GM06990 (cell line): Measurements from ENCODE around the gene HDAC11.

Source experiments
- DNase-seq: peaks from one replicate; pipeline ENCODE4 v3.0.0-alpha.2; 2011; ENCODE audit not compliant: insufficient read length; ENCODE audit errors: extremely low read depth
- H3K27me3 ChIP-seq: replicated peaks from 2 replicates; pipeline ENCODE4 v1.6.0; 2011; ENCODE audit warnings: low read length; ENCODE audit not compliant: control insufficient read depth, insufficient read depth
- H3K36me3 ChIP-seq: 2 replicates; pipeline ENCODE4 v1.5.1; 2011; ENCODE audit warnings: low read length; ENCODE audit not compliant: control insufficient read depth, insufficient read depth
- H3K4me3 ChIP-seq: replicated peaks from 2 replicates; pipeline ENCODE4 v1.5.1; 2011; ENCODE audit warnings: low read depth, mild to moderate bottlenecking, control low read depth, low read length
- TF ChIP-seq, protein P1 (sequence below): IDR thresholded peaks from 2 replicates; pipeline ENCODE4 v1.5.1; 2011; ENCODE audit warnings: low read length, control low read depth, mild to moderate bottlenecking, inconsistent platforms; ENCODE audit not compliant: insufficient read depth, poor library complexity, severe bottlenecking

HDAC11 gene

DNA sequence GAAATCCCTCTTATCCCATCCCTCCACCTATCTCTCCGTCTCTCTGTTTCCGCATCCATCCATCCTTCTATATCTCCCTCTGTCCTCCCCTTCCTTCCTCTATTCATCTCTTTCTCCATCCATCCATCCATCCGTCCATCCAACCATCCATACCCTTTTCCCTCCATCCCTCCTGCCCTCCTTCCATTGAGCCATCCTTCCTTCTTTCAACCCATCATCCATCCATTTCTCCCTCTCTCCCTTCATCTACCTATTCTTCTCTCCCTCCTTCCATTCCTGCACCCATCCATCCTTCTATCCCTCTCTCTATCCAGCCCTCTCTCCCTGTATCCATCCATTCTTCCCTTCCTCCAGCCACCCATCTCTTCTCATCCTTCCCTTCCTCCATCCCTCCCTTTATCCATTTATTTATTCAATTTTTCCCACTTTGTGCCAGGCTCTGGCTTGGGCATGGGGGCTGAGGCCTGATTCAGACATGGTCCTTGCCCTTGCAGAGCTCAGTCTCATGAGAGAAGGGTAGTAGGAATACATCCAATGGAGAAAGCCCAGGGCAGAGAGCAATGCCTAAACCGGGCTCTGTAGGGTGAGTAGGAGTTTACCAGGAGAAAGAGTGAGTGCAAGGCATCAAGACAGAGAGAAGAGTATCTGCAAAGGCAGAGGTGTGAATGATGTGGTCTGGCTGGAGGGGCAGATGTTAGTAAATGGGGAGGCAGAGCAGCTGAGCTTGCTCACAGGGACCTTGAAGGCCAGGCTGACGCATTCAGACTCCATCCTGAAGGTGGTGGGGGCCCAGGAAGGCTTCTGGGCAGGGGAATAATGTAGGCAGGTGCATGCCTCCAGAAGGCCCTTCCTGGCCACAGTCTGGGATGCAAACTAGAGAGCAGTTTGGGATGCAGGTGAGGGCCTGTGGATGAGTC lies 49.3 kb downstream of the HDAC11 start:
- no peak for DNase-seq
- TF ChIP-seq, protein P1, sequence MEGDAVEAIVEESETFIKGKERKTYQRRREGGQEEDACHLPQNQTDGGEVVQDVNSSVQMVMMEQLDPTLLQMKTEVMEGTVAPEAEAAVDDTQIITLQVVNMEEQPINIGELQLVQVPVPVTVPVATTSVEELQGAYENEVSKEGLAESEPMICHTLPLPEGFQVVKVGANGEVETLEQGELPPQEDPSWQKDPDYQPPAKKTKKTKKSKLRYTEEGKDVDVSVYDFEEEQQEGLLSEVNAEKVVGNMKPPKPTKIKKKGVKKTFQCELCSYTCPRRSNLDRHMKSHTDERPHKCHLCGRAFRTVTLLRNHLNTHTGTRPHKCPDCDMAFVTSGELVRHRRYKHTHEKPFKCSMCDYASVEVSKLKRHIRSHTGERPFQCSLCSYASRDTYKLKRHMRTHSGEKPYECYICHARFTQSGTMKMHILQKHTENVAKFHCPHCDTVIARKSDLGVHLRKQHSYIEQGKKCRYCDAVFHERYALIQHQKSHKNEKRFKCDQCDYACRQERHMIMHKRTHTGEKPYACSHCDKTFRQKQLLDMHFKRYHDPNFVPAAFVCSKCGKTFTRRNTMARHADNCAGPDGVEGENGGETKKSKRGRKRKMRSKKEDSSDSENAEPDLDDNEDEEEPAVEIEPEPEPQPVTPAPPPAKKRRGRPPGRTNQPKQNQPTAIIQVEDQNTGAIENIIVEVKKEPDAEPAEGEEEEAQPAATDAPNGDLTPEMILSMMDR = no peak
- no peaks in the 10 kb centered on the region; the same call in 1 of the 2 replicates for H3K27me3 ChIP-seq
- H3K4me3 ChIP-seq = no peak overlapping the region
- H3K36me3 ChIP-seq = no peaks in the 10 kb centered on the region

DNA sequence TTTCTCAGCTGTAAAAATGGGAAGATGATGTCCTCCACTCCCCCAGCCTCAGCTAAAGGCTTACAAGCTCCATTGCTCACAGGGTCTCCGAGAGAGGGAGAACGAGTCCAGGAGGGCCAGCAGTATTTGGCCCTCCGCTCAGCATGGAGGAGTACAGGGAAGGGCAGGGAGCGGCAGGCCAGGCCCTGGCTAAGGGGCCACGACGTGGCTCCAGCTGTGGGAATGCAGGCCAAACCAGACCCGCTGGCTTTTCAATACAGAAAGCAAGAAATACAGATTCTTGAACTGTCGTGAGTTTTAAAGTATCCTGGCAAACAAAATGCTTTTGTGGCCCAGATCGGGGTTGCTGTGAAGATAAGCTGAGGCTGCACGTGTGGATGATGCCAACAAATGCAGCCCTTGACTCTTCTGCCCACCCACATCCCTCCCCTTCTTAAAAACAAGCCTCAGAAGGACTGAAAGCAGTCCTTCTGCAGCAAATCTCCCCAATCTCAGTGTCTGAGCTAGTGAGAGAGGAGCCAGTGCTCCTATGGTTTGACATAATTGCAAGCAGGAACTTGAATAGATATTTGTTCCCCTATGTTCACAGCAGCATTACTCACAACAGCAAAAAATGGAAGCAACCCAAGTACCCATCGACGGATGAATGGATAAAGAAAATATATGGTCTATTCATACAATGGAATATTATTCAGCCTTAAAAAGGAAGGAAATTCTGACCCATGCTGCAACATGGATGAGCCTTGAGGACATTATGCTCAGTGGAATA lies 50.3 kb downstream of the HDAC11 start:
- TF ChIP-seq, protein P1 = no peak
- Histone ChIP-seq H3K36me3 (no peaks in the 10 kb centered on the region), H3K4me3 (no peak overlapping the region), H3K27me3 (no peaks in the 10 kb centered on the region; the same call in 1 of the 2 replicates)
- no peak for DNase-seq

DNA sequence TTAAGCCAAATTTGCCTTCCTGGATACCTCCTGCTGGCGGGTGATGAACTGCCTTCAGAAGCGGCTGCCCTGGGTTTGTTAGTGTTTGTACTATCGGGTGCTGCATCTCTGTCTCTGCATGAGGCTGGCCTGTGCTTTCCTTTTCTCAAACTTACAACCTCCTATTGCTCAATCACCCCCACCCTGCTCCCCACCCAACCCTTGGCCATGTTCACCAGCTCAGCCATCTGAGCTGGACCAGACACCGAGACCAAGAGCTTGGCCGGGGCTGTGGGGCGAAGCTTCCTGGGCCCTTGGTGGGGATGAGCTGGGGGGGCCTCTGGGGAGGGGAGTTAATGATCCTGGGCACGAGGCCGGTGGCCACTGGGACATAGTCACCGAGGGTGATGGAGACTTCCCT lies 52.0 kb downstream of the HDAC11 start:
- Histone ChIP-seq H3K27me3 (no peaks in the 10 kb centered on the region; the same call in none of the 2 replicates), H3K36me3 (no peaks in the 10 kb centered on the region), H3K4me3 (no peak overlapping the region)
- DNase-seq = no peak
- TF ChIP-seq, protein P1 = no peak

DNA sequence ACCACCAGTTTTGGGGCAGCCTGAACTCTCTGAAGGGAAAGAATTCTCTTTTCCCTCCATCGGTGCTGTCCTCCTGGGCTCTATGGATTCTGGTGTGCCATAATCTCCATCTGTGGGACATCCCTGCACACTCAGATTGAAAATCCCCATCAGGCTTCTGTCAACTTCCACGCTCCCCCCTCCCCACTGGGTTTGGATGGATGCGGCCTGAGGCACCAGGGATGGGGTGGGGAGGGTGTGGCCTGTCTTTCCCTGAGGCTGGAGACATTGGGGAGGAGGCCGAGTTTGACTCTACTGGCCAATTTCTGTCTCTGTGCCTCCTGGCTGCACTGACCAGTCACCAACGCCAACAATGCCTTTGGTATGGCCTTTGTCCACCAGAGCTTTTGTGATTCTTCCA lies 52.5 kb downstream of the HDAC11 start:
- H3K27me3 ChIP-seq = peaks cover 1% of the 10 kb centered on the region
- H3K4me3 ChIP-seq = no peak overlapping the region
- DNase-seq = no peak
- no peaks in the 10 kb centered on the region for H3K36me3 ChIP-seq
- TF ChIP-seq, protein P1 = no peak

DNA sequence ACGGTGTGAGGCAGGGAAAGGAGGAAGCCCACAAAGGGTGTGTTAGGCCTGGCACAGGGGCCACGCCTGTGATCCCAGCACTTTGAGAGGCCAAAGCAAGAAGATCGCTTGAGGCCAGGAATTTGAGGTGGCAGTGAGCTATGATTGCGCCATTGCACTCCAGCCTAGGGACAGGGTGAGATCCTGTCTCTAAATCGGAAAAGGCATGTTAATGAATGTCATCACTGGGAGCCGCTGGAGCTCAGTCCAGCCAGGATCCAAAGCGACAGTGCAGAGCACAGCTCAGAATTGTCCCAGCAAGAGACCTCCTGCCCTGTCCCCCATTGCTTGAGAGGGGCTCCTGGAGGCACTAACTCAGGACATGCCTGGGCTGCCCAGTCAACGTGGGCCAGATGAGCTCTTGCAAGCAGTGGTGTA lies 53.8 kb downstream of the HDAC11 start:
- peaks cover 1% of the 10 kb centered on the region for H3K27me3 ChIP-seq
- DNase-seq = no peak
- TF ChIP-seq, protein P1 = no peak
- no peak overlapping the region for H3K4me3 ChIP-seq
- no peaks in the 10 kb centered on the region for H3K36me3 ChIP-seq
